Progenitor cell of endocrine pancreas (in vitro differentiated cells): Measurements from ENCODE around the gene HSPA12B. TPM values are rescaled to one million over a fixed set of nuclear protein-coding genes. Genes with fewer than 3 reads are reported as not detected.

ENCODE experiments used
- DNase-seq: peaks from one replicate; pipeline ENCODE4 v3.0.0; 2021; ENCODE audit warnings: low spot score; ENCODE audit not compliant: unreplicated experiment
- H3K27ac Mint-ChIP-seq: 2 replicates; pipeline ENCODE4 v1.8.0; 2021; ENCODE audit warnings: mild to moderate bottlenecking, moderate library complexity, mixed read lengths
- H3K27me3 Mint-ChIP-seq: 2 replicates; pipeline ENCODE4 v1.8.0; 2021; ENCODE audit warnings: mixed read lengths
- H3K36me3 Mint-ChIP-seq: 2 replicates; pipeline ENCODE4 v1.8.0; 2022; ENCODE audit warnings: mixed read lengths; ENCODE audit not compliant: insufficient read depth
- H3K4me1 Mint-ChIP-seq: 2 replicates; pipeline ENCODE4 v1.8.0; 2021; ENCODE audit warnings: low read depth, mixed read lengths
- H3K4me3 Mint-ChIP-seq: 2 replicates; pipeline ENCODE4 v1.8.0; 2021; ENCODE audit warnings: low read depth, mild to moderate bottlenecking, moderate library complexity, mixed read lengths
- H3K9me3 Mint-ChIP-seq: 2 replicates; pipeline ENCODE4 v1.8.0; 2021; ENCODE audit warnings: low read depth, mixed read lengths
- CTCF ChIP-seq: fragments of 200-600 bp; sonication (generic); IDR thresholded peaks from one replicate; pipeline ENCODE4 v1.5.0; 2021; ENCODE audit warnings: antibody characterized with exemption, mild to moderate bottlenecking; ENCODE audit not compliant: unreplicated experiment
- total RNA-seq: library from RNA; stranded (reverse); gene quantifications from 2 replicates; pipeline ENCODE4 v1.2.1, GENCODE V29; 2021

The HSPA12B gene
- total RNA-seq, 1 donor from 2014 or later = not detected

GRCh38 chr20:3784216-3784853 is 51.9 kb downstream of the HSPA12B start:
- H3K9me3 Mint-ChIP-seq = no peaks in the 10 kb centered on the region
- DNase-seq = no peak
- no peak overlapping the region for H3K27ac Mint-ChIP-seq
- peaks cover 4% of the 10 kb centered on the region for H3K36me3 Mint-ChIP-seq
- peak overlapping the region; percentile 17 for H3K4me3 Mint-ChIP-seq
- peaks cover 19% of the 10 kb centered on the region for H3K4me1 Mint-ChIP-seq
- H3K27me3 Mint-ChIP-seq = peaks cover 16% of the 10 kb centered on the region
- TF ChIP-seq CTCF = no peak

- H3K27me3 Mint-ChIP-seq = peaks cover 11% of the 10 kb centered on the region
- no peak overlapping the region for H3K27ac Mint-ChIP-seq
- TF ChIP-seq CTCF = no peak
- peaks cover 4% of the 10 kb centered on the region for H3K36me3 Mint-ChIP-seq
- DNase-seq = no peak
- H3K4me3 Mint-ChIP-seq = peak overlapping the region; percentile 17
- no peaks in the 10 kb centered on the region for H3K9me3 Mint-ChIP-seq
- peaks cover 19% of the 10 kb centered on the region for H3K4me1 Mint-ChIP-seq
These were observed 52.4 kb downstream of the HSPA12B start for GRCh38 chr20:3784863-3785239.

- H3K27me3 Mint-ChIP-seq = peaks cover 11% of the 10 kb centered on the region
- H3K4me3 Mint-ChIP-seq = no peak overlapping the region
- peaks cover 18% of the 10 kb centered on the region for H3K4me1 Mint-ChIP-seq
- DNase-seq = no peak
- peaks cover 4% of the 10 kb centered on the region for H3K36me3 Mint-ChIP-seq
- H3K27ac Mint-ChIP-seq = no peak overlapping the region
- H3K9me3 Mint-ChIP-seq = no peaks in the 10 kb centered on the region
- no peak for TF ChIP-seq CTCF
These were observed 53.0 kb downstream of the HSPA12B start for GRCh38 chr20:3785240-3786125.

GRCh38 chr20:3786126-3786484 is 53.6 kb downstream of the HSPA12B start:
- H3K4me1 Mint-ChIP-seq = peaks cover 12% of the 10 kb centered on the region
- H3K4me3 Mint-ChIP-seq = peak overlapping the region; percentile 80
- no peak for TF ChIP-seq CTCF
- H3K27me3 Mint-ChIP-seq = peaks cover 11% of the 10 kb centered on the region
- DNase-seq = no peak
- no peaks in the 10 kb centered on the region for H3K9me3 Mint-ChIP-seq
- peak overlapping the region; percentile 83 for H3K27ac Mint-ChIP-seq
- H3K36me3 Mint-ChIP-seq = peaks cover 4% of the 10 kb centered on the region

GRCh38 chr20:3786665-3787323 is 54.3 kb downstream of the HSPA12B start, which contains the start of gene CENPB:
Gene CENPB (minus strand): TSS chr20:3786740. CDS start chr20:3786483, 257 bp downstream.
- peak; percentile 86 for TF ChIP-seq CTCF
- Mint-ChIP-seq H3K36me3 (peaks cover 4% of the 10 kb centered on the region), H3K4me1 (peaks cover 10% of the 10 kb centered on the region), H3K4me3 (peak within 1 kb of the TSS; percentile 80), H3K9me3 (no peaks in the 10 kb centered on the region), H3K27me3 (peaks cover 11% of the 10 kb centered on the region), H3K27ac (peak within 1 kb of the TSS; percentile 83)
- DNase-seq = peak; percentile 91
